Immature natural killer cell (primary cell): ENCODE measurements around the gene FAM174B. TPM values are rescaled to one million over a fixed set of nuclear protein-coding genes. Genes with fewer than 3 reads are reported as not detected.

Experiments
- DNase-seq, 3 donors: peaks; one replicate each; pipeline ENCODE4 v3.0.0; 2022; ENCODE audit warnings: mixed read lengths in 1 of 3
- H3K27ac Mint-ChIP-seq, 6 donors: one replicate each; pipeline ENCODE4 v1.8.0; 2020; ENCODE audit warnings: mixed read lengths in 6 of 6, mild to moderate bottlenecking in 5 of 6, inconsistent platforms in 4 of 6, moderate library complexity in 3 of 6
- H3K27me3 Mint-ChIP-seq, 3 donors: one replicate each; pipeline ENCODE4 v1.8.0; 2020 to 2021; ENCODE audit warnings: low read depth in 3 of 3, mild to moderate bottlenecking in 3 of 3, mixed read lengths in 3 of 3, moderate library complexity in 3 of 3, inconsistent platforms in 1 of 3
- H3K36me3 Mint-ChIP-seq, 3 donors: one replicate each; pipeline ENCODE4 v1.8.0; 2020; ENCODE audit warnings: mixed read lengths in 3 of 3, inconsistent platforms in 2 of 3, mild to moderate bottlenecking in 2 of 3
- H3K4me1 Mint-ChIP-seq, 2 donors: one replicate each; pipeline ENCODE4 v1.8.0; 2020; ENCODE audit warnings: inconsistent platforms in 2 of 2, mild to moderate bottlenecking in 2 of 2, mixed read lengths in 2 of 2, moderate library complexity in 1 of 2
- H3K4me3 Mint-ChIP-seq, 5 donors: one replicate each; pipeline ENCODE4 v1.8.0; 2020; ENCODE audit warnings: mild to moderate bottlenecking in 5 of 5, mixed read lengths in 5 of 5, inconsistent platforms in 3 of 5, moderate library complexity in 3 of 5
- H3K9me3 Mint-ChIP-seq, 6 donors: one replicate each; pipeline ENCODE4 v1.8.0; 2020; ENCODE audit warnings: mild to moderate bottlenecking in 6 of 6, mixed read lengths in 6 of 6, inconsistent platforms in 4 of 6, moderate library complexity in 3 of 6
- polyA plus RNA-seq, 3 donors: library from polyadenylated mRNA; unstranded; fragments of 300-500 nt; fragmentation: Illumina TruSeq; gene quantifications; one replicate each; pipeline ENCODE4 v1.2.3, GENCODE V29; 2021

Gene FAM174B
- polyA plus RNA-seq, 3 donors from 2014 or later, result 0.71 to 0.78 TPM; not detected in 1

GRCh38 chr15:92627014-92627413 lies 28.6 kb downstream of the FAM174B start:
- no peak for DNase-seq
- no peaks in the 10 kb centered on the region for H3K9me3 Mint-ChIP-seq
- no peaks in the 10 kb centered on the region for H3K4me1 Mint-ChIP-seq
- no peak overlapping the region for H3K27ac Mint-ChIP-seq
- no peak overlapping the region for H3K4me3 Mint-ChIP-seq
- no peaks in the 10 kb centered on the region for H3K36me3 Mint-ChIP-seq
- H3K27me3 Mint-ChIP-seq, result peaks cover 0 to 5% (median 2%) of the 10 kb centered on the region in 3 donors

- Mint-ChIP-seq H3K4me1 (no peaks in the 10 kb centered on the region), H3K27ac (no peak overlapping the region), H3K9me3 (no peaks in the 10 kb centered on the region), H3K36me3 (no peaks in the 10 kb centered on the region), H3K27me3 (peaks cover 0 to 7% (median 2%) of the 10 kb centered on the region in 3 donors), H3K4me3 (no peak overlapping the region)
- no peak for DNase-seq
Measured at GRCh38 chr15:92625251-92625980, 30.2 kb downstream of the FAM174B start.

- no peaks in the 10 kb centered on the region for H3K36me3 Mint-ChIP-seq
- no peaks in the 10 kb centered on the region for H3K9me3 Mint-ChIP-seq
- H3K4me1 Mint-ChIP-seq, result no peaks in the 10 kb centered on the region
- no peak for DNase-seq
- H3K27me3 Mint-ChIP-seq, result peaks cover 0 to 5% (median 2%) of the 10 kb centered on the region in 3 donors
- no peak overlapping the region for H3K27ac Mint-ChIP-seq
- H3K4me3 Mint-ChIP-seq, result no peak overlapping the region
Measured at GRCh38 chr15:92624401-92624991, 31.1 kb downstream of the FAM174B start.

GRCh38 chr15:92623435-92623834 lies 32.1 kb downstream of the FAM174B start:
- DNase-seq, result no peak
- Mint-ChIP-seq H3K36me3 (no peaks in the 10 kb centered on the region), H3K4me3 (no peak overlapping the region), H3K9me3 (no peaks in the 10 kb centered on the region), H3K4me1 (no peaks in the 10 kb centered on the region), H3K27ac (no peak overlapping the region), H3K27me3 (peaks cover 0 to 5% (median 2%) of the 10 kb centered on the region in 3 donors)

- no peak for DNase-seq
- Mint-ChIP-seq H3K9me3 (no peaks in the 10 kb centered on the region), H3K27ac (no peak overlapping the region), H3K36me3 (no peaks in the 10 kb centered on the region), H3K27me3 (peaks cover 0 to 5% (median 2%) of the 10 kb centered on the region in 3 donors), H3K4me1 (no peaks in the 10 kb centered on the region), H3K4me3 (no peak overlapping the region)
Measured at GRCh38 chr15:92621972-92622533, 33.5 kb downstream of the FAM174B start.

- DNase-seq, result no peak
- Mint-ChIP-seq H3K27me3 (peaks cover 0 to 5% (median 3%) of the 10 kb centered on the region in 3 donors), H3K4me3 (no peak overlapping the region), H3K4me1 (no peaks in the 10 kb centered on the region), H3K27ac (no peak overlapping the region), H3K9me3 (no peaks in the 10 kb centered on the region), H3K36me3 (no peaks in the 10 kb centered on the region)
Measured at GRCh38 chr15:92620991-92621390, 34.6 kb downstream of the FAM174B start.

- Mint-ChIP-seq H3K36me3 (no peaks in the 10 kb centered on the region), H3K4me1 (no peaks in the 10 kb centered on the region), H3K27ac (no peak overlapping the region), H3K4me3 (no peak overlapping the region), H3K9me3 (no peaks in the 10 kb centered on the region), H3K27me3 (peaks cover 0 to 8% (median 3%) of the 10 kb centered on the region in 3 donors)
- no peak for DNase-seq
Measured at GRCh38 chr15:92619145-92620101, 36.2 kb downstream of the FAM174B start.

GRCh38 chr15:92617549-92618520 lies 37.7 kb downstream of the FAM174B start:
- DNase-seq, result no peak
- Mint-ChIP-seq H3K27ac (no peak overlapping the region), H3K27me3 (peaks cover 2 to 6% (median 4%) of the 10 kb centered on the region in 3 donors), H3K9me3 (no peaks in the 10 kb centered on the region), H3K36me3 (no peaks in the 10 kb centered on the region), H3K4me3 (no peak overlapping the region), H3K4me1 (no peaks in the 10 kb centered on the region)

- Mint-ChIP-seq H3K4me3 (no peak overlapping the region), H3K9me3 (no peaks in the 10 kb centered on the region), H3K27me3 (peaks cover 2 to 6% (median 4%) of the 10 kb centered on the region in 3 donors), H3K27ac (no peak overlapping the region), H3K36me3 (no peaks in the 10 kb centered on the region), H3K4me1 (no peaks in the 10 kb centered on the region)
- no peak for DNase-seq
Measured at GRCh38 chr15:92616621-92617548, 38.7 kb downstream of the FAM174B start.

- peaks cover 2 to 4% (median 4%) of the 10 kb centered on the region in 3 donors for H3K27me3 Mint-ChIP-seq
Measured at GRCh38 chr15:92614791-92615785, 40.5 kb downstream of the FAM174B start.

GRCh38 chr15:92614301-92614700 lies 41.3 kb downstream of the FAM174B start:
- Mint-ChIP-seq H3K27ac (no peak overlapping the region), H3K4me3 (no peak overlapping the region), H3K9me3 (no peaks in the 10 kb centered on the region), H3K27me3 (peaks cover 2 to 4% (median 2%) of the 10 kb centered on the region in 3 donors), H3K36me3 (no peaks in the 10 kb centered on the region), H3K4me1 (no peaks in the 10 kb centered on the region)
- DNase-seq, result no peak

More at GRCh38 chr15:92614791-92615785, 40.5 kb downstream of the FAM174B start:
- no peaks in the 10 kb centered on the region for H3K9me3 Mint-ChIP-seq
- H3K4me1 Mint-ChIP-seq, result no peaks in the 10 kb centered on the region
- DNase-seq, result no peak
- no peak overlapping the region for H3K4me3 Mint-ChIP-seq
- no peak overlapping the region for H3K27ac Mint-ChIP-seq
- H3K36me3 Mint-ChIP-seq, result no peaks in the 10 kb centered on the region
